Measurements from ENCODE around the gene CTXND1.

DNA sequence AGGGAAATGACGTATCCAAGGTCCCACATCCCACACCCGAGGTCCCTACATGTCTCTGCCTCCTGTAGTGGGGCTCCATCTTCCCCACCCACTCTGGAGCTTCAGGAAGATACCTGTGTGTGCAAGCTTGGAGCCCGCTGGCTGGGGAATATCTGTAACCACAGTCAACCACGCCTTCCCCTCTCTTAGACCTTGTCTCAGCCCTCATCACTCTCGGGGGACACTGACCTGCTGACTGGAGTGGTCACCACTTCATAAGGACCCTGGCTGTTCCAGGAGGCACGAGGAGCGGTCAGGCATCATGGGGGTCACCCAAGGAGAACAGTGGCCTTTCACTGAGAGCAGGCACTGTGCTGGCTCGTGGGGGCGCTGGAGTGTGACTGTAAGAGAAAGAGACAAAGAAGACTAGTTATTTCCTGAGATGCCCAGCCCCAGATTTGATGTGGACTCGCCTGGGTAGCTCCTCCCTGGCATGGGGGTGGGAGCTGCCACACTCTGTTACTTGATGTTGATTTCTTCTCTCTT, 48.6 kb downstream of the CTXND1 start:
- TF ChIP-seq, protein P1, sequence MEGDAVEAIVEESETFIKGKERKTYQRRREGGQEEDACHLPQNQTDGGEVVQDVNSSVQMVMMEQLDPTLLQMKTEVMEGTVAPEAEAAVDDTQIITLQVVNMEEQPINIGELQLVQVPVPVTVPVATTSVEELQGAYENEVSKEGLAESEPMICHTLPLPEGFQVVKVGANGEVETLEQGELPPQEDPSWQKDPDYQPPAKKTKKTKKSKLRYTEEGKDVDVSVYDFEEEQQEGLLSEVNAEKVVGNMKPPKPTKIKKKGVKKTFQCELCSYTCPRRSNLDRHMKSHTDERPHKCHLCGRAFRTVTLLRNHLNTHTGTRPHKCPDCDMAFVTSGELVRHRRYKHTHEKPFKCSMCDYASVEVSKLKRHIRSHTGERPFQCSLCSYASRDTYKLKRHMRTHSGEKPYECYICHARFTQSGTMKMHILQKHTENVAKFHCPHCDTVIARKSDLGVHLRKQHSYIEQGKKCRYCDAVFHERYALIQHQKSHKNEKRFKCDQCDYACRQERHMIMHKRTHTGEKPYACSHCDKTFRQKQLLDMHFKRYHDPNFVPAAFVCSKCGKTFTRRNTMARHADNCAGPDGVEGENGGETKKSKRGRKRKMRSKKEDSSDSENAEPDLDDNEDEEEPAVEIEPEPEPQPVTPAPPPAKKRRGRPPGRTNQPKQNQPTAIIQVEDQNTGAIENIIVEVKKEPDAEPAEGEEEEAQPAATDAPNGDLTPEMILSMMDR (IDR thresholded peaks at IDR 0.05): no peak
- TF ChIP-seq EP300 (IDR thresholded peaks at IDR 0.05) (no peak), POLR2A (IDR thresholded peaks at IDR 0.05; ENCODE audit: low read depth) (no peak), POLR2AphosphoS5 (IDR thresholded peaks at IDR 0.05) (no peak)

All from esophagus muscularis mucosa (tissue), 4 donors.